CD14-positive monocyte (primary cell): ENCODE results near the gene GPR27. TPM values are rescaled to one million over a fixed set of nuclear protein-coding genes. Genes with fewer than 3 reads are reported as not detected.

Source experiments
- DNase-seq, 3 donors: peaks; one replicate each; pipeline ENCODE4 v3.0.0-alpha.2; 2011 to 2022
- H2AFZ ChIP-seq: 2 replicates; pipeline ENCODE4 v1.6.0; 2012; ENCODE audit warnings: mild to moderate bottlenecking, low read depth, low read length, inconsistent platforms; ENCODE audit not compliant: insufficient read depth, poor library complexity, severe bottlenecking
- H3K27ac ChIP-seq, 2 donors: 1 replicate in 1 of 2; 2 replicates in 1 of 2; pipeline ENCODE4 v1.5.1; 2012 to 2013; ENCODE audit warnings: low read length in 2 of 2, control low read depth in 1 of 2, inconsistent platforms in 1 of 2, low read depth in 1 of 2, mild to moderate bottlenecking in 1 of 2
- H3K27me3 ChIP-seq, 2 donors: one replicate each; pipeline versions ENCODE4 v1.6.0 to v1.6.1; 2011 to 2013; ENCODE audit warnings: low read length in 2 of 2; ENCODE audit not compliant: control insufficient read depth in 2 of 2, insufficient read depth in 2 of 2
- H3K36me3 ChIP-seq, 2 donors: replicated peaks in 1 of 2; 1 replicate in 1 of 2; 2 replicates in 1 of 2; pipeline versions ENCODE4 v1.5.1 to v1.6.1; 2012 to 2013; ENCODE audit warnings: low read length in 2 of 2, control low read depth in 1 of 2, inconsistent platforms in 1 of 2, mild to moderate bottlenecking in 1 of 2; ENCODE audit not compliant: insufficient read depth in 2 of 2, control insufficient read depth in 1 of 2
- H3K4me1 ChIP-seq, 2 donors: 1 replicate in 1 of 2; 2 replicates in 1 of 2; pipeline versions ENCODE4 v1.5.1 to v1.6.1; 2012 to 2013; ENCODE audit warnings: low read length in 2 of 2, control low read depth in 1 of 2, inconsistent platforms in 1 of 2, mild to moderate bottlenecking in 1 of 2, moderate library complexity in 1 of 2; ENCODE audit not compliant: insufficient read depth in 2 of 2, control insufficient read depth in 1 of 2
- H3K4me2 ChIP-seq: replicated peaks from 2 replicates; pipeline ENCODE3; 2012; ENCODE audit warnings: low read length, moderate library complexity, mild to moderate bottlenecking; ENCODE audit not compliant: poor library complexity, severe bottlenecking; ENCODE audit errors: extremely low read depth
- H3K4me3 ChIP-seq, 3 experiments: fragments of 200-600 bp in 1 of 3; sonication (generic) in 1 of 3; replicated peaks in 1 of 3; 1 replicate in 2 of 3; 2 replicates in 1 of 3; pipeline ENCODE4 v1.5.1; 2011 to 2013; ENCODE audit warnings: low read length in 3 of 3, mild to moderate bottlenecking in 3 of 3, control low read depth in 2 of 3, low read depth in 2 of 3, inconsistent platforms in 1 of 3, moderate library complexity in 1 of 3
- H3K79me2 ChIP-seq: 2 replicates; pipeline ENCODE4 v1.6.0; 2012; ENCODE audit warnings: mild to moderate bottlenecking, control low read depth, inconsistent platforms, low read length, moderate library complexity; ENCODE audit not compliant: insufficient read depth
- H3K9ac ChIP-seq: 2 replicates; pipeline ENCODE4 v1.6.0; 2017; ENCODE audit warnings: low read length, mild to moderate bottlenecking; ENCODE audit not compliant: insufficient read depth, poor library complexity, severe bottlenecking
- H3K9me3 ChIP-seq, 2 donors: replicated peaks in 1 of 2; 1 replicate in 1 of 2; 2 replicates in 1 of 2; pipeline versions ENCODE4 v1.5.1 to v1.6.1; 2012 to 2013; ENCODE audit warnings: low read length in 2 of 2, control low read depth in 1 of 2; ENCODE audit not compliant: control insufficient read depth in 1 of 2, insufficient read depth in 1 of 2
- H4K20me1 ChIP-seq: 2 replicates; pipeline ENCODE4 v1.6.0; 2012; ENCODE audit warnings: mild to moderate bottlenecking, low read length, control low read depth, moderate library complexity; ENCODE audit not compliant: insufficient read depth
- H3K27ac Mint-ChIP-seq, 7 donors: one replicate each; pipeline ENCODE4 v1.8.0; 2020; ENCODE audit warnings: mild to moderate bottlenecking in 7 of 7, mixed read lengths in 7 of 7, moderate library complexity in 6 of 7, inconsistent platforms in 2 of 7
- H3K27me3 Mint-ChIP-seq, 3 donors: one replicate each; pipeline ENCODE4 v1.8.0; 2021 to 2022; ENCODE audit warnings: low read depth in 3 of 3, mild to moderate bottlenecking in 3 of 3, mixed read lengths in 3 of 3, moderate library complexity in 3 of 3, inconsistent platforms in 1 of 3
- H3K36me3 Mint-ChIP-seq, 2 donors: one replicate each; pipeline ENCODE4 v1.8.0; 2020; ENCODE audit warnings: mixed read lengths in 2 of 2, inconsistent platforms in 1 of 2, mild to moderate bottlenecking in 1 of 2
- H3K4me1 Mint-ChIP-seq: one replicate; pipeline ENCODE4 v1.8.0; 2020; ENCODE audit warnings: mild to moderate bottlenecking, mixed read lengths
- H3K4me3 Mint-ChIP-seq, 2 donors: one replicate each; pipeline ENCODE4 v1.8.0; 2020; ENCODE audit warnings: mild to moderate bottlenecking in 2 of 2, mixed read lengths in 2 of 2, moderate library complexity in 1 of 2
- H3K9me3 Mint-ChIP-seq, 7 donors: one replicate each; pipeline ENCODE4 v1.8.0; 2020 to 2022; ENCODE audit warnings: mixed read lengths in 7 of 7, mild to moderate bottlenecking in 6 of 7, moderate library complexity in 6 of 7, inconsistent platforms in 2 of 7
- WGBS: methylation state at CpG from one replicate; pipeline ENCODE4 v1.1.5; 2013; ENCODE audit warnings: missing lambda C conversion rate; ENCODE audit not compliant: insufficient coverage; 5-methylcytosine and 5-hydroxymethylcytosine counted together
- intact Hi-C, 2 donors: fragments of 100-400 bp; cut with micrococcal nuclease; formaldehyde crosslinking; loops; one replicate each; pipeline versions ENCODE4 v1.15.0 to v1.15.1; 2023
- polyA plus RNA-seq, 3 donors: library from polyadenylated mRNA; depleted of rRNA in 1 of 3; unstranded in 2 of 3; stranded (reverse) in 1 of 3; fragments of 300-500 nt in 2 of 3; fragments of >200 nt in 1 of 3; fragmentation: Illumina TruSeq in 2 of 3; gene quantifications; 1 replicate in 2 of 3; 2 replicates in 1 of 3; pipeline ENCODE4 v1.2.3, GENCODE V29; 2012 to 2021
- TF ChIP-seq, protein P1 (sequence below): fragments of 200-600 bp; IDR thresholded peaks from one replicate; pipeline ENCODE4 v1.8.0; 2022; ENCODE audit warnings: antibody characterized with exemption, mild to moderate bottlenecking

The GPR27 gene
- polyA plus RNA-seq, 3 donors: 5.7 to 19.6 (median 6.6) TPM

DNA sequence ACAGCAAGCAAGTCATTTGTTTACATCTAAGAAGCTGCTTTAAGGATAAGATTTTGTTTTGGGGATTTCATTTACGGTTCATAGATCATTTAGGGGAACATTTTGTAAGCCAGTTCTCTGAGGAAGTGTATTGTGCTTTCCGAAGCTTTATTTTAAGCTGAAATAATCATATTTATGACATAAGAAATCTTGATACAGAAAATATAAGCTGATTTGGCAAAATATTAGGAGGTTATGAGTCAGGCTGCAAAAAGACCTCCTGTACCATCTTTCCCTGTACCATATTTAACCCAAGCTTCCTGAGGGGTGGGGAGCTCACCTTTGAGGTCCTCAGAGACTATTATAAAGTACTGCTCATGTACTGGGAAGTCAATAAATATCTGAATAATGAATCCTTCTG, 20.3 kb upstream of the GPR27 start:
- Histone ChIP-seq H3K27ac (no peak overlapping the region), H4K20me1 (no peaks in the 10 kb centered on the region), H3K4me1 (peaks cover 5 to 16% of the 10 kb centered on the region in 2 donors), H3K4me3 (no peak overlapping the region), H3K9me3 (peaks cover 3 to 6% of the 10 kb centered on the region in 2 donors), H3K9ac (no peak overlapping the region), H2AFZ (no peak overlapping the region), H3K27me3 (peaks cover 0 to 3% of the 10 kb centered on the region in 2 donors), H3K4me2 (no peak overlapping the region), H3K79me2 (peaks cover 29% of the 10 kb centered on the region), H3K36me3 (no peaks in the 10 kb centered on the region)
- peaks cover 24% of the 10 kb centered on the region for H3K4me1 Mint-ChIP-seq
- H3K9me3 Mint-ChIP-seq: peaks cover 7 to 13% (median 11%) of the 10 kb centered on the region in 7 donors
- peaks cover 11 to 14% of the 10 kb centered on the region in 2 donors for H3K36me3 Mint-ChIP-seq
- no peak overlapping the region for H3K4me3 Mint-ChIP-seq
- peaks cover 3 to 7% (median 5%) of the 10 kb centered on the region in 3 donors for H3K27me3 Mint-ChIP-seq
- TF ChIP-seq, protein P1, sequence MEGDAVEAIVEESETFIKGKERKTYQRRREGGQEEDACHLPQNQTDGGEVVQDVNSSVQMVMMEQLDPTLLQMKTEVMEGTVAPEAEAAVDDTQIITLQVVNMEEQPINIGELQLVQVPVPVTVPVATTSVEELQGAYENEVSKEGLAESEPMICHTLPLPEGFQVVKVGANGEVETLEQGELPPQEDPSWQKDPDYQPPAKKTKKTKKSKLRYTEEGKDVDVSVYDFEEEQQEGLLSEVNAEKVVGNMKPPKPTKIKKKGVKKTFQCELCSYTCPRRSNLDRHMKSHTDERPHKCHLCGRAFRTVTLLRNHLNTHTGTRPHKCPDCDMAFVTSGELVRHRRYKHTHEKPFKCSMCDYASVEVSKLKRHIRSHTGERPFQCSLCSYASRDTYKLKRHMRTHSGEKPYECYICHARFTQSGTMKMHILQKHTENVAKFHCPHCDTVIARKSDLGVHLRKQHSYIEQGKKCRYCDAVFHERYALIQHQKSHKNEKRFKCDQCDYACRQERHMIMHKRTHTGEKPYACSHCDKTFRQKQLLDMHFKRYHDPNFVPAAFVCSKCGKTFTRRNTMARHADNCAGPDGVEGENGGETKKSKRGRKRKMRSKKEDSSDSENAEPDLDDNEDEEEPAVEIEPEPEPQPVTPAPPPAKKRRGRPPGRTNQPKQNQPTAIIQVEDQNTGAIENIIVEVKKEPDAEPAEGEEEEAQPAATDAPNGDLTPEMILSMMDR: no peak
- WGBS: no CpG with 5 or more reads among the region's 2 CpGs
- DNase-seq: no peak
- H3K27ac Mint-ChIP-seq: no peak overlapping the region
- intact Hi-C loops: no loop called here

DNA sequence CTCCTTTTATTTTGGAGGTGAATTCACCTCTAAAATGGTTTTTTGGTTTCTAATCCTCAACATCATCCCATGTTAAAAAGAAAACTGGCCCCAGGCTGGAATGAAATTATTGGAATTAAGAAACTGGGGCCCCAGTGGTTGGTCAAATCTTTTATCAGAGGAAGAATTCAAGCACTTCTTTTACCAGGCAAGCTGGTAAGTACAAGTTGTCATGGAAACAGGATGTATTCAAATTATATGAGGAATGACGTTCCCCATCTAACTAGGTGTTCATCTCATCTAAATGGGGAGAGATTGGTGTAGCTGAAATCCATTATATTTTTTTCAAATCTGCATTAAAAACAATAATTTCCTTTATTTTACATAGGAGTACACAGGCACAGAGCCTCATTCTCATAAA, 18.8 kb upstream of the GPR27 start:
- Mint-ChIP-seq H3K27me3 (peaks cover 2 to 7% (median 3%) of the 10 kb centered on the region in 3 donors), H3K9me3 (peaks cover 7 to 14% (median 12%) of the 10 kb centered on the region in 7 donors), H3K4me3 (no peak overlapping the region), H3K4me1 (peaks cover 13% of the 10 kb centered on the region), H3K36me3 (peaks cover 11 to 14% of the 10 kb centered on the region in 2 donors), H3K27ac (no peak overlapping the region)
- no peak overlapping the region for H3K27ac ChIP-seq
- H3K4me2 ChIP-seq: no peak overlapping the region
- peaks cover 4% of the 10 kb centered on the region in 2 donors for H3K4me1 ChIP-seq
- no peak overlapping the region for H2AFZ ChIP-seq
- no peaks in the 10 kb centered on the region for H3K27me3 ChIP-seq
- no peak overlapping the region for H3K9ac ChIP-seq
- H3K36me3 ChIP-seq: no peaks in the 10 kb centered on the region
- H4K20me1 ChIP-seq: no peaks in the 10 kb centered on the region
- no peak overlapping the region for H3K4me3 ChIP-seq
- WGBS: no CpG with 5 or more reads among the region's 1 CpG
- intact Hi-C loops: no loop called here
- DNase-seq: no peak
- TF ChIP-seq, protein P1: no peak
- H3K79me2 ChIP-seq: peaks cover 16% of the 10 kb centered on the region
- H3K9me3 ChIP-seq: peaks cover 3 to 6% of the 10 kb centered on the region in 2 donors
